Fibroblast of lung (primary cell): ENCODE data around the gene ENPP7. TPM values are rescaled to one million over a fixed set of nuclear protein-coding genes. Genes with fewer than 3 reads are reported as not detected.

Experiments
- DNase-seq, 2 donors: peaks; one replicate each; pipeline versions ENCODE4 v3.0.0 to v3.0.0-alpha.2; 2010; ENCODE audit warnings: low read depth in 2 of 2
- H2AFZ ChIP-seq: 2 replicates; pipeline ENCODE4 v1.5.1; 2012; ENCODE audit warnings: low read length, control low read depth, inconsistent platforms
- H3K27ac ChIP-seq: 2 replicates; pipeline ENCODE4 v1.5.1; 2011; ENCODE audit warnings: low read length, control low read depth; ENCODE audit not compliant: insufficient read depth
- H3K27me3 ChIP-seq: 2 replicates; pipeline ENCODE4 v1.5.1; 2011; ENCODE audit warnings: mild to moderate bottlenecking, low read length; ENCODE audit not compliant: control insufficient read depth, insufficient read depth
- H3K36me3 ChIP-seq: 2 replicates; pipeline ENCODE4 v1.5.1; 2011; ENCODE audit warnings: low read length; ENCODE audit not compliant: control insufficient read depth, insufficient read depth
- H3K4me1 ChIP-seq: 2 replicates; pipeline ENCODE4 v1.5.1; 2011; ENCODE audit warnings: low read length; ENCODE audit not compliant: control insufficient read depth, insufficient read depth; ENCODE audit errors: extremely low read depth
- H3K4me2 ChIP-seq: 2 replicates; pipeline ENCODE4 v1.5.1; 2011; ENCODE audit warnings: low read length, control low read depth; ENCODE audit not compliant: insufficient read depth; ENCODE audit errors: extremely low read depth
- H3K4me3 ChIP-seq, 4 experiments: fragments of 200-600 bp in 1 of 4; sonication (generic) in 1 of 4; replicated peaks in 1 of 4; 2 replicates each; pipeline ENCODE4 v1.5.1; 2011 to 2016; ENCODE audit warnings: low read length in 4 of 4, low read depth in 3 of 4, mild to moderate bottlenecking in 3 of 4, control low read depth in 2 of 4, inconsistent platforms in 1 of 4, mixed read lengths in 1 of 4; ENCODE audit not compliant: insufficient read depth in 1 of 4; ENCODE audit errors: control extremely low read depth in 1 of 4
- H3K79me2 ChIP-seq: 2 replicates; pipeline ENCODE4 v1.5.1; 2012; ENCODE audit warnings: mild to moderate bottlenecking, low read length, inconsistent platforms; ENCODE audit not compliant: control insufficient read depth, insufficient read depth
- H3K9ac ChIP-seq: 2 replicates; pipeline ENCODE4 v1.5.1; 2011; ENCODE audit warnings: mild to moderate bottlenecking, low read length, control low read depth; ENCODE audit not compliant: insufficient read depth
- H3K9me3 ChIP-seq: 2 replicates; pipeline ENCODE4 v1.5.1; 2012; ENCODE audit warnings: low read depth, low read length; ENCODE audit not compliant: control insufficient read depth, insufficient read depth
- H4K20me1 ChIP-seq: 2 replicates; pipeline ENCODE4 v1.5.1; 2011; ENCODE audit warnings: low read length; ENCODE audit not compliant: control insufficient read depth, insufficient read depth; ENCODE audit errors: extremely low read depth
- CTCF ChIP-seq, 2 donors: IDR thresholded peaks in 1 of 2; conservative IDR thresholded peaks in 1 of 2; 1 replicate in 1 of 2; 2 replicates in 1 of 2; pipeline ENCODE4 v1.5.1; 2011 to 2012; ENCODE audit warnings: low read length in 2 of 2, control low read depth in 1 of 2, inconsistent platforms in 1 of 2, low read depth in 1 of 2, mild to moderate bottlenecking in 1 of 2
- EZH2 ChIP-seq: IDR thresholded peaks from 2 replicates; pipeline ENCODE4 v1.5.1; 2012; ENCODE audit warnings: low read length, control low read depth, mild to moderate bottlenecking; ENCODE audit errors: missing control alignments
- polyA plus RNA-seq, 2 donors: library from polyadenylated mRNA; depleted of rRNA in 1 of 2; stranded (reverse) in 1 of 2; unstranded in 1 of 2; fragments of >200 nt; gene quantifications; 2 replicates each; pipeline ENCODE4 v1.2.1, GENCODE V29; 2011 to 2012; ENCODE audit warnings: missing spikeins in 1 of 2
- total RNA-seq: library from RNA; depleted of rRNA; stranded (reverse); fragments of >200 nt; gene quantifications from 2 replicates; pipeline ENCODE4 v1.2.1, GENCODE V29; 2014

Gene ENPP7
- total and polyA plus RNA-seq, 2 donors (not counting 1 experiment from before 2014, with no cell fraction given): not detected

GRCh38 chr17:79686476-79686875, 44.3 kb upstream of the ENPP7 start:
- Histone ChIP-seq H3K27me3 (no peaks in the 10 kb centered on the region), H3K9me3 (no peaks in the 10 kb centered on the region), H3K4me3 (no peak overlapping the region), H2AFZ (no peak overlapping the region), H3K9ac (no peak overlapping the region), H3K4me2 (no peak overlapping the region), H3K4me1 (no peaks in the 10 kb centered on the region), H3K27ac (no peak overlapping the region), H4K20me1 (no peaks in the 10 kb centered on the region), H3K36me3 (no peaks in the 10 kb centered on the region), H3K79me2 (no peaks in the 10 kb centered on the region)
- TF ChIP-seq CTCF (conservative IDR thresholded peaks at IDR 0.05 in 1 of 2, IDR thresholded peaks at IDR 0.05 in 1 of 2; ENCODE audit: low read depth in 1 of 2, low read length in 2 of 2) (no peak), EZH2 (no peak)
- DNase-seq: no peak

GRCh38 chr17:79690466-79690865, 40.3 kb upstream of the ENPP7 start:
- Histone ChIP-seq H3K9ac (no peak overlapping the region), H3K27ac (no peak overlapping the region), H3K36me3 (no peaks in the 10 kb centered on the region), H3K9me3 (no peaks in the 10 kb centered on the region), H3K4me2 (no peak overlapping the region), H4K20me1 (no peaks in the 10 kb centered on the region), H3K27me3 (no peaks in the 10 kb centered on the region), H3K4me3 (no peak overlapping the region), H2AFZ (no peak overlapping the region), H3K4me1 (no peaks in the 10 kb centered on the region), H3K79me2 (no peaks in the 10 kb centered on the region)
- no peak for DNase-seq
- no peak for TF ChIP-seq EZH2
- no peak for TF ChIP-seq CTCF (conservative IDR thresholded peaks at IDR 0.05 in 1 of 2, IDR thresholded peaks at IDR 0.05 in 1 of 2; ENCODE audit: low read depth in 1 of 2, low read length in 2 of 2)

- H3K9ac ChIP-seq: no peak overlapping the region
- H3K27ac ChIP-seq: no peak overlapping the region
- no peak overlapping the region for H3K4me2 ChIP-seq
- no peak overlapping the region for H3K4me3 ChIP-seq
- TF ChIP-seq EZH2: no peak
- TF ChIP-seq CTCF (conservative IDR thresholded peaks at IDR 0.05 in 1 of 2, IDR thresholded peaks at IDR 0.05 in 1 of 2; ENCODE audit: low read depth in 1 of 2, low read length in 2 of 2): no peak
- H3K36me3 ChIP-seq: no peaks in the 10 kb centered on the region
- H2AFZ ChIP-seq: no peak overlapping the region
- no peaks in the 10 kb centered on the region for H3K79me2 ChIP-seq
- no peaks in the 10 kb centered on the region for H4K20me1 ChIP-seq
- DNase-seq: no peak
- H3K9me3 ChIP-seq: no peaks in the 10 kb centered on the region
- H3K27me3 ChIP-seq: no peaks in the 10 kb centered on the region
- no peaks in the 10 kb centered on the region for H3K4me1 ChIP-seq
Observed at GRCh38 chr17:79690988-79691836, 39.5 kb upstream of the ENPP7 start.
